GM19238 (cell line): ENCODE results near the gene TNNI3K.

Experiments used
- DNase-seq: peaks from one replicate; pipeline ENCODE4 v3.0.0; 2011; ENCODE audit warnings: low spot score; ENCODE audit not compliant: insufficient read length

TNNI3K gene

GRCh38 chr1:74280642-74281396 is 45.6 kb downstream of the TNNI3K start:
- DNase-seq: no peak

GRCh38 chr1:74286414-74286813 is 51.2 kb downstream of the TNNI3K start:
- DNase-seq: no peak

GRCh38 chr1:74314438-74314837 is 79.3 kb downstream of the TNNI3K start:
- no peak for DNase-seq

GRCh38 chr1:74316302-74316701 is 81.1 kb downstream of the TNNI3K start:
- DNase-seq: no peak

- no peak for DNase-seq
Measured at GRCh38 chr1:74317663-74318062, 82.5 kb downstream of the TNNI3K start.

- no peak for DNase-seq
Measured at GRCh38 chr1:74323937-74324473, 88.8 kb downstream of the TNNI3K start.

GRCh38 chr1:74324684-74325448 is 89.7 kb downstream of the TNNI3K start:
- no peak for DNase-seq

GRCh38 chr1:74328851-74329250 is 93.7 kb downstream of the TNNI3K start:
- DNase-seq: no peak

- no peak for DNase-seq
Measured at GRCh38 chr1:74333244-74333643, 98.1 kb downstream of the TNNI3K start.

- no peak for DNase-seq
Measured at GRCh38 chr1:74334147-74334546, 99.0 kb downstream of the TNNI3K start.

- DNase-seq: no peak
Measured at GRCh38 chr1:74340656-74341055, 105.5 kb downstream of the TNNI3K start.

- DNase-seq: no peak
Measured at GRCh38 chr1:74341702-74342339, 106.6 kb downstream of the TNNI3K start.

GRCh38 chr1:74343216-74343615 is 108.0 kb downstream of the TNNI3K start:
- no peak for DNase-seq

GRCh38 chr1:74344387-74344786 is 109.2 kb downstream of the TNNI3K start:
- DNase-seq: no peak

GRCh38 chr1:74356493-74356892 is 121.3 kb downstream of the TNNI3K start:
- DNase-seq: no peak

- no peak for DNase-seq
Measured at GRCh38 chr1:74357150-74357549, 122.0 kb downstream of the TNNI3K start.

- DNase-seq: no peak
Measured at GRCh38 chr1:74357756-74358155, 122.6 kb downstream of the TNNI3K start.

GRCh38 chr1:74362691-74363090 is 127.5 kb downstream of the TNNI3K start:
- no peak for DNase-seq

GRCh38 chr1:74363220-74363619 is 128.0 kb downstream of the TNNI3K start:
- no peak for DNase-seq

- no peak for DNase-seq
Measured at GRCh38 chr1:74367175-74367813, 132.1 kb downstream of the TNNI3K start.

GRCh38 chr1:74368335-74368734 is 133.1 kb downstream of the TNNI3K start:
- DNase-seq: no peak

GRCh38 chr1:74375376-74375775 is 140.2 kb downstream of the TNNI3K start:
- no peak for DNase-seq
